Fibroblast of lung (primary cell): ENCODE measurements around the gene DDX54. TPM values are rescaled to one million over a fixed set of nuclear protein-coding genes. Genes with fewer than 3 reads are reported as not detected.
A peak's percentile ranks its signal among the peaks of the same experiment; 100 is the strongest.

Experiments used
- DNase-seq, 2 donors: peaks; one replicate each; pipeline versions ENCODE4 v3.0.0 to v3.0.0-alpha.2; 2010; ENCODE audit warnings: low read depth in 2 of 2
- H2AFZ ChIP-seq: 2 replicates; pipeline ENCODE4 v1.5.1; 2012; ENCODE audit warnings: low read length, control low read depth, inconsistent platforms
- H3K27ac ChIP-seq: 2 replicates; pipeline ENCODE4 v1.5.1; 2011; ENCODE audit warnings: low read length, control low read depth; ENCODE audit not compliant: insufficient read depth
- H3K27me3 ChIP-seq: 2 replicates; pipeline ENCODE4 v1.5.1; 2011; ENCODE audit warnings: mild to moderate bottlenecking, low read length; ENCODE audit not compliant: control insufficient read depth, insufficient read depth
- H3K36me3 ChIP-seq: 2 replicates; pipeline ENCODE4 v1.5.1; 2011; ENCODE audit warnings: low read length; ENCODE audit not compliant: control insufficient read depth, insufficient read depth
- H3K4me1 ChIP-seq: 2 replicates; pipeline ENCODE4 v1.5.1; 2011; ENCODE audit warnings: low read length; ENCODE audit not compliant: control insufficient read depth, insufficient read depth; ENCODE audit errors: extremely low read depth
- H3K4me2 ChIP-seq: 2 replicates; pipeline ENCODE4 v1.5.1; 2011; ENCODE audit warnings: low read length, control low read depth; ENCODE audit not compliant: insufficient read depth; ENCODE audit errors: extremely low read depth
- H3K4me3 ChIP-seq, 4 experiments: fragments of 200-600 bp in 1 of 4; sonication (generic) in 1 of 4; replicated peaks in 1 of 4; 2 replicates each; pipeline ENCODE4 v1.5.1; 2011 to 2016; ENCODE audit warnings: low read length in 4 of 4, low read depth in 3 of 4, mild to moderate bottlenecking in 3 of 4, control low read depth in 2 of 4, inconsistent platforms in 1 of 4, mixed read lengths in 1 of 4; ENCODE audit not compliant: insufficient read depth in 1 of 4; ENCODE audit errors: control extremely low read depth in 1 of 4
- H3K79me2 ChIP-seq: 2 replicates; pipeline ENCODE4 v1.5.1; 2012; ENCODE audit warnings: mild to moderate bottlenecking, low read length, inconsistent platforms; ENCODE audit not compliant: control insufficient read depth, insufficient read depth
- H3K9ac ChIP-seq: 2 replicates; pipeline ENCODE4 v1.5.1; 2011; ENCODE audit warnings: mild to moderate bottlenecking, low read length, control low read depth; ENCODE audit not compliant: insufficient read depth
- H3K9me3 ChIP-seq: 2 replicates; pipeline ENCODE4 v1.5.1; 2012; ENCODE audit warnings: low read depth, low read length; ENCODE audit not compliant: control insufficient read depth, insufficient read depth
- H4K20me1 ChIP-seq: 2 replicates; pipeline ENCODE4 v1.5.1; 2011; ENCODE audit warnings: low read length; ENCODE audit not compliant: control insufficient read depth, insufficient read depth; ENCODE audit errors: extremely low read depth
- EZH2 ChIP-seq: IDR thresholded peaks from 2 replicates; pipeline ENCODE4 v1.5.1; 2012; ENCODE audit warnings: low read length, control low read depth, mild to moderate bottlenecking; ENCODE audit errors: missing control alignments
- polyA plus RNA-seq, 2 donors: library from polyadenylated mRNA; depleted of rRNA in 1 of 2; stranded (reverse) in 1 of 2; unstranded in 1 of 2; fragments of >200 nt; gene quantifications; 2 replicates each; pipeline ENCODE4 v1.2.1, GENCODE V29; 2011 to 2012; ENCODE audit warnings: missing spikeins in 1 of 2
- total RNA-seq: library from RNA; depleted of rRNA; stranded (reverse); fragments of >200 nt; gene quantifications from 2 replicates; pipeline ENCODE4 v1.2.1, GENCODE V29; 2014
- TF ChIP-seq, protein P1 (sequence below), 2 donors: IDR thresholded peaks in 1 of 2; conservative IDR thresholded peaks in 1 of 2; 1 replicate in 1 of 2; 2 replicates in 1 of 2; pipeline ENCODE4 v1.5.1; 2011 to 2012; ENCODE audit warnings: low read length in 2 of 2, control low read depth in 1 of 2, inconsistent platforms in 1 of 2, low read depth in 1 of 2, mild to moderate bottlenecking in 1 of 2

Gene DDX54
- total and polyA plus RNA-seq, 2 donors (not counting 1 experiment from before 2014, with no cell fraction given) = 20.5 to 23.6 TPM

DNA sequence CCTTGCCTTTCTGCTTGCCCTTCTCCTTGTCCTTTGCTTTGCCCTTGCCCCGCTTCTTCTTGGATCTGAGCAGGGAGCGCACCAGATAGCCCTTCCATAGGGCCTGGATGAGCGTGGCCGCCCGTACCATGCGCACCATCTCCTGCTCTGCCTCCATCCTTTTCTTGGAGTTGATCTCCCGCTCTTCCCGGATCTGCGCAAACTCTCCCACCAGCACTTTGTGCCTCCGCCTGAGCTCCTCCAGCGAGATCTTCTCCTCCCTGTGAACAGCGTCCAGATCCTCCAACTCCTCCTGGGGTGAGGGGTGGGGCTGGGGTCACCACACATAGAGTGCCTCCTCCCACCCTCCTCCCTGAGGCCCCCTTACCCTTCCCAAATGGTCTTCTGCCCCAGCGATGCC lies 10.3 kb upstream of the DDX54 start:
- DNase-seq = no peak
- H3K4me2 ChIP-seq = no peak overlapping the region

DNA sequence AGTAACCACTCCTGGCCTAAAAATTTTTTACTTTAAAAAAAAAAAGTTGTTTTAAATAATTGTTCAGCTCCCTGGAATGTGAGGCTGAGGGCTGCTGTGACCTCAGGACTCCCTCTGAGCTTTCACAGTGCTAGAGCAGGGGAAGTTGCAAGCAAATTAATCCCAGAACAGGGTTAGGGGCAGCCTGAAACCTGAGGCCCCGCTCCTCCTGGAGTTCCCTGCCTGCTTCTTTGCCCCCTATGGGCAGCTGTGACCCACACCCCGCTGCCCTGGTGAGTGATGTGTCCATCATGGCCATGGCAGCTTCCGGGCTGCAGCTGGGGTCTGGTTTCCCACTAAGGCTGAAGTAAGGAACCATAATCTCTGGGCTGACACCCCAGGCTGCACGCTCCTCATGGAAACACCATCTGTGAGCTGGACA lies 9.7 kb upstream of the DDX54 start:
- Histone ChIP-seq H4K20me1 (no peaks in the 10 kb centered on the region), H3K27ac (peak overlapping the region; percentile 59), H3K4me3 (no peak overlapping the region), H3K79me2 (no peaks in the 10 kb centered on the region), H3K27me3 (no peaks in the 10 kb centered on the region), H3K9ac (no peak overlapping the region), H3K9me3 (no peaks in the 10 kb centered on the region), H3K36me3 (peaks cover 2% of the 10 kb centered on the region), H2AFZ (no peak overlapping the region), H3K4me1 (peaks cover 13% of the 10 kb centered on the region), H3K4me2 (peak overlapping the region; percentile 16)
- peak; percentile 42 to 85 for DNase-seq
- TF ChIP-seq EZH2 = no peak
- TF ChIP-seq, protein P1, sequence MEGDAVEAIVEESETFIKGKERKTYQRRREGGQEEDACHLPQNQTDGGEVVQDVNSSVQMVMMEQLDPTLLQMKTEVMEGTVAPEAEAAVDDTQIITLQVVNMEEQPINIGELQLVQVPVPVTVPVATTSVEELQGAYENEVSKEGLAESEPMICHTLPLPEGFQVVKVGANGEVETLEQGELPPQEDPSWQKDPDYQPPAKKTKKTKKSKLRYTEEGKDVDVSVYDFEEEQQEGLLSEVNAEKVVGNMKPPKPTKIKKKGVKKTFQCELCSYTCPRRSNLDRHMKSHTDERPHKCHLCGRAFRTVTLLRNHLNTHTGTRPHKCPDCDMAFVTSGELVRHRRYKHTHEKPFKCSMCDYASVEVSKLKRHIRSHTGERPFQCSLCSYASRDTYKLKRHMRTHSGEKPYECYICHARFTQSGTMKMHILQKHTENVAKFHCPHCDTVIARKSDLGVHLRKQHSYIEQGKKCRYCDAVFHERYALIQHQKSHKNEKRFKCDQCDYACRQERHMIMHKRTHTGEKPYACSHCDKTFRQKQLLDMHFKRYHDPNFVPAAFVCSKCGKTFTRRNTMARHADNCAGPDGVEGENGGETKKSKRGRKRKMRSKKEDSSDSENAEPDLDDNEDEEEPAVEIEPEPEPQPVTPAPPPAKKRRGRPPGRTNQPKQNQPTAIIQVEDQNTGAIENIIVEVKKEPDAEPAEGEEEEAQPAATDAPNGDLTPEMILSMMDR (conservative IDR thresholded peaks at IDR 0.05 in 1 of 2, IDR thresholded peaks at IDR 0.05 in 1 of 2; ENCODE audit: low read depth in 1 of 2, low read length in 2 of 2) = no peak

More for the DNA sequence above, 10.3 kb upstream of the DDX54 start:
- Histone ChIP-seq H3K9ac (no peak overlapping the region), H3K79me2 (no peaks in the 10 kb centered on the region), H3K9me3 (no peaks in the 10 kb centered on the region), H3K4me3 (no peak overlapping the region), H2AFZ (no peak overlapping the region), H3K4me1 (peaks cover 13% of the 10 kb centered on the region), H4K20me1 (no peaks in the 10 kb centered on the region), H3K27me3 (no peaks in the 10 kb centered on the region), H3K36me3 (peaks cover 2% of the 10 kb centered on the region), H3K27ac (no peak overlapping the region)
- TF ChIP-seq EZH2 = no peak

DNA sequence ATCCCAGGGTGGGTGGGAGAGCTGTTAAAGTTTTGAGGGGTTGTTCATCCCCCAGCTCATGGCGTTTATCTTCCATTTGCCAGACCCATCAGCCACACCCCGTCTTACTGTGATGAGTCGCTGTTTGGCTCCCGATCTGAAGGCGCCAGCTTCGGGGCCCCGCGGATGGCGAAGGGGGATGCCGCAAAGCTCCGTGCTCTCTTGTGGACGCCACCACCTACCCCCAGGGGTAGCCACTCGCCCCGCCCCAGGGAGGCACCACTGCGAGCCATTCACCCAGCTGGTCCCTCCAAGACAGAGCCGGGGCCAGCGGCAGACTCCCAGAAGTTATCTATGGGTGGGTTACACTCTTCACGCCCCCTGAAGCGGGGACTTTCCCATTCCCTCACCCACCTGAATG lies 5.9 kb upstream of the DDX54 start:
- no peak overlapping the region for H2AFZ ChIP-seq
- no peaks in the 10 kb centered on the region for H4K20me1 ChIP-seq
- no peak overlapping the region for H3K4me3 ChIP-seq
- H3K4me2 ChIP-seq = no peak overlapping the region
- H3K27me3 ChIP-seq = no peaks in the 10 kb centered on the region
- peaks cover 4% of the 10 kb centered on the region for H3K36me3 ChIP-seq
- TF ChIP-seq, protein P1 (conservative IDR thresholded peaks at IDR 0.05 in 1 of 2, IDR thresholded peaks at IDR 0.05 in 1 of 2; ENCODE audit: low read depth in 1 of 2, low read length in 2 of 2) = no peak
- no peak for TF ChIP-seq EZH2
- no peak overlapping the region for H3K9ac ChIP-seq
- H3K27ac ChIP-seq = no peak overlapping the region
- peaks cover 21% of the 10 kb centered on the region for H3K4me1 ChIP-seq
- no peaks in the 10 kb centered on the region for H3K9me3 ChIP-seq
- H3K79me2 ChIP-seq = peaks cover 5% of the 10 kb centered on the region
- no peak for DNase-seq
